ENCODE measurements around the gene SPEN.
A peak's percentile ranks its signal among the peaks of the same experiment; 100 is the strongest.
"Not testable (repeated sequence)": the region's sequence is repeated elsewhere in the genome, so short reads cannot be mapped to it uniquely, and the experiment has no call there.

The SPEN gene

DNA sequence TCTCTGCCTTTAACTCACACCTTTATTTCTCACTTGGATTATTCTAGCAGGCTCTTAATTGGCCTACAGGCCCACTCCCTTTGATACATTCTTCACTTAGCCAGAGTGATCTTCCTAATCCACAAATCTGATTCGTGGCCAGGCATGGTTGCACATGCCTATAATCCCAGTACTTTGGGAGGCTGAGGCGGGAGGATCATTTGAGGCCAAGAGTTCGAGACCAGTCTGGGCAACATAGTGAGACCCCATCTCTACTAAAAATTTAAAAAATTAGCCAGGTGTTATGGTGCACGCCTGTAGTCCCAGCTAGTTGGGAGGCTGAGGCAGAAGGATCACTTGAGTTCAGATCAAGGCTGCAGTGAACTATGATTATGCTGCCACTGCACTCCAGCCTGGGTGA is 126.3 kb downstream of the SPEN start:
- H3K4me3 ChIP-seq (ENCODE audit: low read depth, low read length), result no peak overlapping the region
- TF ChIP-seq, protein P1, sequence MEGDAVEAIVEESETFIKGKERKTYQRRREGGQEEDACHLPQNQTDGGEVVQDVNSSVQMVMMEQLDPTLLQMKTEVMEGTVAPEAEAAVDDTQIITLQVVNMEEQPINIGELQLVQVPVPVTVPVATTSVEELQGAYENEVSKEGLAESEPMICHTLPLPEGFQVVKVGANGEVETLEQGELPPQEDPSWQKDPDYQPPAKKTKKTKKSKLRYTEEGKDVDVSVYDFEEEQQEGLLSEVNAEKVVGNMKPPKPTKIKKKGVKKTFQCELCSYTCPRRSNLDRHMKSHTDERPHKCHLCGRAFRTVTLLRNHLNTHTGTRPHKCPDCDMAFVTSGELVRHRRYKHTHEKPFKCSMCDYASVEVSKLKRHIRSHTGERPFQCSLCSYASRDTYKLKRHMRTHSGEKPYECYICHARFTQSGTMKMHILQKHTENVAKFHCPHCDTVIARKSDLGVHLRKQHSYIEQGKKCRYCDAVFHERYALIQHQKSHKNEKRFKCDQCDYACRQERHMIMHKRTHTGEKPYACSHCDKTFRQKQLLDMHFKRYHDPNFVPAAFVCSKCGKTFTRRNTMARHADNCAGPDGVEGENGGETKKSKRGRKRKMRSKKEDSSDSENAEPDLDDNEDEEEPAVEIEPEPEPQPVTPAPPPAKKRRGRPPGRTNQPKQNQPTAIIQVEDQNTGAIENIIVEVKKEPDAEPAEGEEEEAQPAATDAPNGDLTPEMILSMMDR (IDR thresholded peaks at IDR 0.05; ENCODE audit: low read depth, low read length), result no peak
- no peak for DNase-seq (ENCODE audit: low read depth, low spot score)
- in situ Hi-C loops (cut with HindIII; ENCODE audit: low sequenced_read_pairs), result no loop called here

DNA sequence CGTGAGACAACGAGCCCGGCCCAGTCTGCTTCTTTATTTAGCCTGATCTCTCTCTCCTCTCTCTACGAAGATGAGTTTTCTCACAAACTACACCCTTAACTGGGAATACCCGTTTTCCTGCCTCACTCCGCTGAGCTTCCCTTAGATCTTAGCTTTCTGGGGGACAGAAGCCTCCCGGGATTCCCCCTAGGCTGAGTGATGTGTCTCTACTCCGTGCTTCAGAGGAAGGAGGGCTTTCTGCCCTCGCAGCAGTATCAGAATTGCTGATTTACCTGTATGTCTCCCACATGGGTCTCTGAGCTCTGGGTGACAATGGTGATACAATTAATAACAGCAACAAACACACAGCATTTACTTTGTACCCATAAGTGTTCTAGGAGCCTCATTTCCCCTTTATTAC is 127.3 kb downstream of the SPEN start:
- no peak for DNase-seq (ENCODE audit: low read depth, low spot score)
- peak overlapping the region; percentile 85 for H3K4me3 ChIP-seq (ENCODE audit: low read depth, low read length)
- TF ChIP-seq, protein P1 (IDR thresholded peaks at IDR 0.05; ENCODE audit: low read depth, low read length), result no peak
- in situ Hi-C loops (cut with HindIII; ENCODE audit: low sequenced_read_pairs), result no loop called here

DNA sequence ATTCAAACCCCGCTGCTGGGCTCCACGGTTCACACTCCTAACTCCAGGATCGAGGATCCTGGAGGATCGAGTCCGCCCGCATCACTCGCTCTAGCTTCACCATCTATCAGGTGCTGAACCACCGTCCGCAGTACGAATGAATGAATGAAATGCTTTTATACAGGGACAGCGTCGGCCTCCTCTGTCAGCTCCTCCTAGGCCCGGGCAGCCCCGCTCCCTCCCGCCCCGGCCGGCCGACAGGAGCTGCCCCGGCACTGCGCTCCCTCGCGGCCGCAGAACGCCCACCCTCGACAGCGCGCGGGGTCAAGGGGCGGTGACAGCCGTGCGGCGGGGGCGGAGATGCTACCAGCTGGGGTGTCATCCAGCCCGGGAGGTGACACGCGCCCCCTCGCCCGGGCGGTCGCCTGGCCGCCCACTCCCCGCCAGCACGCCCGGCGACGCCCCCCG is 127.9 kb downstream of the SPEN start:
- in situ Hi-C loops (cut with HindIII; ENCODE audit: low sequenced_read_pairs), result no loop called here
- H3K4me3 ChIP-seq (ENCODE audit: low read depth, low read length), result peak overlapping the region; percentile 85
- TF ChIP-seq, protein P1 (IDR thresholded peaks at IDR 0.05; ENCODE audit: low read depth, low read length), result no peak
- peak; percentile 36 for DNase-seq (ENCODE audit: low read depth, low spot score)

DNA sequence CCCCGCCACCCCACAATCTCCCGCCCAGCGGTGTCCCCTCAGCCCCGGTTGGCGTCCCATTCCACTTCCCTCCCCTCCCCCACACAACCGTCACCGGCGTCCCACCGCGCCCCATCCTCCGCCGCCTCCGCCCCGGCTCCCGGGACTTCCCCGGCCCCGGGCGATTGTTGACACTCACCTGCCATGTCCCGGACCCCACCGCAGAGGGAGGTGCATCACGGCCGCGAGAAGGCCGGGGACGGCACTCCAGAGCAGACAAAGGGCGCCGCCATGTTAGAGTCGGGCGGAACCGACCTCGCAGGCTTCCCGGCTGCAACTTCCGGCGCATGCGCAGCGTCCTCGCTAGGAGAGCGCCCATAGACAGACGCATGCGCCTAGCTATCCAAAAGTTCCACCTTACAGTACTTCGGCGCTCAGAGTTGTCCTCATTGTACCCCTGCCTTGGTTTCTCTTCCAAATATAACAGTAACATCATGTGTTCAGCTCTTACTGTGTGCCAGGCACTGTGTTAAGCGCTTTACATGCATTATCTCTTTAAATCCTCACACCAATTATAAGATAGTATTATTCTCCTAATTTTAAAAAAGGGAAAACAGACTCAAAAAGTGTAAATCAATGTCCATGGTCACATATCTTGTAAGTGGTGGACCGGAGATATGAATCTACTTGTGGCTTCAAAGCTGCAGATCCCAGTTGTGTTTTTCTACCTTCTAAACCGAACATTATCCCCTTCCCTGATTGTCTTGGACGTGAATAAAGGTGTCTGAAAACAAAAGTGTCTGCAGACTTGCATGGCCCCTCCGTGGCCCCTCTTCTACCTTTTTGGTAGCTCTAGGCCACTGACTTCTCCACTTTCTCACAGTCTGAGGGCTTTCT is 128.5 kb downstream of the SPEN start, which contains the start of gene ZBTB17:
Gene ZBTB17, minus strand, starts transcription at position 297 of the 876 bp plus-strand sequence. CDS start 27,606 bp downstream, outside the sequence.
- in situ Hi-C loops (cut with HindIII; ENCODE audit: low sequenced_read_pairs), result no loop called here
- peak within 1 kb of the TSS; percentile 85 for H3K4me3 ChIP-seq (ENCODE audit: low read depth, low read length)
- TF ChIP-seq, protein P1 (IDR thresholded peaks at IDR 0.05; ENCODE audit: low read depth, low read length), result no peak
- peak; percentile 91 for DNase-seq (ENCODE audit: low read depth, low spot score)

DNA sequence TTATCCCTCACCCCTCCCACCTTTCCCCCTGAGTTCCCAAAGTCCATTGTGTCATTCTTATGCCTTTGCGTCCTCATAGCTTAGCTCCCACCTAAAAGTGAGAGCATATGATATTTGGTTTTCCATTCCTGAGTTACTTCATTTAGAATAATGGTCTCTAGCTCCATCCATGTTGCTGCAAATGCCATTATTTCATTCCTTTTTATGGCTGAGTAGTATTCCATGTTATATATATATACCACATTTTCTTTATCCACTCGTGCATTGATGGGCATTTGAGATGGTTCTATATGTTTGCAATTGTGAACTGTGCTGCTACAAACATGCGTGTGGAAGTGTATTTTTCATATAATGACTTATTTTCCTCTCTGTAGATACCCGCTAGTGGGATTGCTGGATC is 130.4 kb downstream of the SPEN start:
- DNase-seq (ENCODE audit: low read depth, low spot score); H3K4me3 ChIP-seq (ENCODE audit: low read depth, low read length); in situ Hi-C loops (cut with HindIII; ENCODE audit: low sequenced_read_pairs): not testable (repeated sequence)

DNA sequence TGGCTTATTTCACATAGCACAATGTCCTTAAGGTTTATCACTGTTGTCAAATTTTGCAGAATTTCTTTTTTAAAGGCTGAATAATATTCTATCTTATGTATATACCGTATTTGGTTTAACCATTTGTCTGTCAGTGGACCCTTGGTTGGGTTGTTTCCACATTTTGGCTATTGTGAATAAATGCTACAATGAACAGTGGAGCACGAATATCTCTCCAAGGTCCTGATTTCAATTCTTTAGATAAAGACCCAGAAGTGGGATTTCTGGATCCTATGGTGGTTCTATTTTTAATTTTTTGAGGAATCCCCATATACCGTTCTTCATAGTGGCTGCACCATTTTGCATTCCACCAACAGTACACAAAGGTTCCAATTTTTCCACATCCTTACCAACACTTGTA is 134.2 kb downstream of the SPEN start:
- TF ChIP-seq, protein P1 (IDR thresholded peaks at IDR 0.05; ENCODE audit: low read depth, low read length), result no peak
- no peak for DNase-seq (ENCODE audit: low read depth, low spot score)
- in situ Hi-C loops (cut with HindIII; ENCODE audit: low sequenced_read_pairs), result no loop called here
- no peak overlapping the region for H3K4me3 ChIP-seq (ENCODE audit: low read depth, low read length)

DNA sequence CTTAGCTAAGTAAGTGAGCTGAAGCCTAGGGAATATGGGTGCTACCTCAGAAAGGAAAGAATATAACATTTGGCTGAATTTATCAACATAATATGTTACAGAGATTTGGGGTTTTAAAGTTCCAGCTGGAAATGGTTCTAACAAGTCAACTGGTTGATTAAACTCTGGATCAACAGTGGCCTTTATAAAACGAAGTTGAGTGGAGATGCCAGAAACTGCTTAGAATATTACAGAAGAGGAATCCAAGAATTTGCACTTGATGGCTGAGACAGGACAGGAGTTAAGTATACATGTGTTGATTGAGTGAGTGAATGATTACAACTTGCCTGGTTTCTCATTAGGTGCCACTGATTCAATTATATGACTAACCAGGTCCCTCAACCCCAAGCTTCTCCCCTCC is 135.8 kb downstream of the SPEN start:
- TF ChIP-seq, protein P1 (IDR thresholded peaks at IDR 0.05; ENCODE audit: low read depth, low read length), result no peak
- no peak overlapping the region for H3K4me3 ChIP-seq (ENCODE audit: low read depth, low read length)
- DNase-seq (ENCODE audit: low read depth, low spot score), result no peak
- in situ Hi-C loops (cut with HindIII; ENCODE audit: low sequenced_read_pairs), result no loop called here

Data from astrocyte of the spinal cord (primary cell).